K562 (cell line): Measurements from ENCODE around the gene ZNF775. TPM values are rescaled to one million over a fixed set of nuclear protein-coding genes. Genes with fewer than 3 reads are reported as not detected.

Experiments used
- ATAC-seq: fragments of 200-7000 bp; cut with Tn5 transposase; 3 replicates; pipeline ENCODE4 v1.9.1; 2020; ENCODE audit warnings: moderate library complexity
- BruUV-seq: library from RNA; stranded (reverse); fragments of 400-500 nt; replicated peaks from 2 replicates; lab custom pipeline; 2021; lab: Mats Ljungman, UMichigan
- CTCF ChIA-PET: fragments of 300-600 bp; formaldehyde crosslinking; extraction: SDS; loops from one replicate; lab custom pipeline; 2021; ENCODE audit warnings: low intra/inter-chr PET ratio; lab: Yijun Ruan, JAX
- POLR2A ChIA-PET: fragments of 300-600, 350-650 bp; sonication (Branson Sonifier 250); formaldehyde crosslinking; extraction: SDS; loops from one replicate; lab custom pipeline; 2021; ENCODE audit warnings: antibody characterized with exemption, inconsistent platforms; lab: Yijun Ruan, JAX
- DNase-seq, 4 experiments: peaks; one replicate each; pipeline versions ENCODE4 v3.0.0 to v3.0.0-alpha.2; 2011 to 2018; ENCODE audit warnings: low spot score in 3 of 4, mixed read lengths in 3 of 4; ENCODE audit errors: extremely low read depth in 1 of 4
- FAIRE-seq: peaks from 2 replicates; lab custom pipeline; 2011; peaks lifted over from hg19 to GRCh38; lab: Jason Lieb, UNC
- H2AFZ ChIP-seq: 2 replicates; pipeline ENCODE4 v1.6.0; 2011; ENCODE audit warnings: low read depth, low read length, control low read depth, inconsistent platforms
- H3K27ac ChIP-seq: fragments of 200-600 bp; 3 replicates; pipeline ENCODE4 v1.8.0; 2011; ENCODE audit warnings: low read depth, mild to moderate bottlenecking, control low read depth, inconsistent platforms, low read length, moderate library complexity, mixed read lengths; ENCODE audit errors: extremely low read depth
- H3K27me3 ChIP-seq, 2 experiments: fragments of 300-600 bp in 1 of 2; 2 replicates in 1 of 2; 3 replicates in 1 of 2; pipeline versions ENCODE4 v1.6.0 to v1.8.0; 2011; ENCODE audit warnings: inconsistent platforms in 2 of 2, low read length in 2 of 2, mild to moderate bottlenecking in 1 of 2, mixed read lengths in 1 of 2, moderate library complexity in 1 of 2; ENCODE audit not compliant: control insufficient read depth in 2 of 2, insufficient read depth in 2 of 2
- H3K36me3 ChIP-seq: fragments of 300-600 bp; 3 replicates; pipeline ENCODE4 v1.8.0; 2011; ENCODE audit warnings: mild to moderate bottlenecking, low read length, inconsistent platforms; ENCODE audit not compliant: control insufficient read depth, insufficient read depth
- H3K4me1 ChIP-seq, 2 experiments: fragments of 200-600 bp in 1 of 2; replicated peaks in 1 of 2; 2 replicates in 1 of 2; 3 replicates in 1 of 2; pipeline versions ENCODE4 v1.5.1 to v1.8.0; 2011; ENCODE audit warnings: inconsistent platforms in 2 of 2, low read length in 2 of 2, mild to moderate bottlenecking in 1 of 2, mixed read lengths in 1 of 2, moderate library complexity in 1 of 2; ENCODE audit not compliant: control insufficient read depth in 2 of 2, insufficient read depth in 2 of 2
- H3K4me2 ChIP-seq: 2 replicates; pipeline ENCODE4 v1.6.1; 2011; ENCODE audit warnings: low read length, control low read depth, inconsistent platforms, mixed read lengths; ENCODE audit not compliant: insufficient read depth
- H3K4me3 ChIP-seq: fragments of 200-600 bp; sonication (generic), shearing (Covaris generic); 2 replicates; pipeline ENCODE4 v1.5.1; 2016; ENCODE audit warnings: control low read depth, inconsistent platforms
- H3K79me2 ChIP-seq: fragments of 200-600 bp; 3 replicates; pipeline ENCODE4 v1.8.0; 2011; ENCODE audit warnings: low read length, inconsistent platforms; ENCODE audit not compliant: control insufficient read depth, insufficient read depth
- H3K9ac ChIP-seq, 2 experiments: 2 replicates each; pipeline versions ENCODE4 v1.6.0 to v1.6.1; 2011; ENCODE audit warnings: low read depth in 2 of 2, low read length in 2 of 2, control low read depth in 1 of 2, inconsistent platforms in 1 of 2, mild to moderate bottlenecking in 1 of 2, mixed read lengths in 1 of 2; ENCODE audit not compliant: insufficient read depth in 1 of 2
- H3K9me1 ChIP-seq: one replicate; pipeline ENCODE4 v1.6.0; 2011; ENCODE audit warnings: inconsistent platforms, mild to moderate bottlenecking, low read length, moderate library complexity; ENCODE audit not compliant: control insufficient read depth, insufficient read depth
- H3K9me3 ChIP-seq: replicated peaks from 2 replicates; pipeline ENCODE4 v1.5.1; 2011; ENCODE audit warnings: low read depth, low read length, inconsistent platforms; ENCODE audit not compliant: control insufficient read depth, insufficient read depth
- H4K20me1 ChIP-seq: replicated peaks from 2 replicates; pipeline ENCODE4 v1.6.1; 2011; ENCODE audit warnings: low read length, inconsistent platforms, mixed read lengths; ENCODE audit not compliant: control insufficient read depth, insufficient read depth
- CC2D1A ChIP-seq: fragments of 450-650 bp; IDR thresholded peaks from 2 replicates; pipeline ENCODE4 v1.6.1; 2017; ENCODE audit warnings: mild to moderate bottlenecking
- MAX ChIP-seq: sonication (generic); formaldehyde crosslinking; IDR thresholded peaks from 2 replicates; pipeline ENCODE4 v1.9.0; 2022; ENCODE audit warnings: mild to moderate bottlenecking, missing genetic modification reagents
- POLR2G ChIP-seq: fragments of 200-400 bp; formaldehyde crosslinking; IDR thresholded peaks from 2 replicates; pipeline ENCODE4 v1.6.1; 2017; ENCODE audit warnings: low read depth, mild to moderate bottlenecking, antibody characterized with exemption, low read length, moderate library complexity
- TFAP4 ChIP-seq: sonication (generic); formaldehyde crosslinking; IDR thresholded peaks from 2 replicates; pipeline ENCODE4 v1.8.0; 2022; ENCODE audit warnings: missing genetic modification reagents, mild to moderate bottlenecking, moderate library complexity, borderline replicate concordance
- THAP12 ChIP-seq: fragments of 250-450 bp; sonication (Bioruptor Pico); IDR thresholded peaks from 2 replicates; pipeline ENCODE4 v1.9.0; 2021; ENCODE audit warnings: mild to moderate bottlenecking, inconsistent platforms
- USF1 ChIP-seq: sonication (generic); formaldehyde crosslinking; IDR thresholded peaks from 2 replicates; pipeline ENCODE4 v1.9.0; 2022; ENCODE audit warnings: mild to moderate bottlenecking, missing genetic modification reagents
- ZNF134 ChIP-seq: fragments of 250-450 bp; sonication (Bioruptor Pico); conservative IDR thresholded peaks from 2 replicates; pipeline ENCODE4 v1.4.0; 2020
- ZNF217 ChIP-seq: sonication (generic); formaldehyde crosslinking; IDR thresholded peaks from 2 replicates; pipeline ENCODE4 v1.8.0; 2022; ENCODE audit warnings: mild to moderate bottlenecking, missing genetic modification reagents
- ZSCAN29 ChIP-seq: fragments of 450-650 bp; IDR thresholded peaks from 2 replicates; pipeline ENCODE4 v1.6.1; 2017
- WGBS: fragments of 100-300 bp; shearing (Covaris generic); methylation state at CpG from one replicate; pipeline ENCODE4 v1.1.6; 2016; ENCODE audit warnings: low coverage, mixed read lengths; ENCODE audit not compliant: insufficient coverage; ENCODE audit errors: missing lambda C conversion rate; 5-methylcytosine and 5-hydroxymethylcytosine counted together
- in situ Hi-C: fragments of 300-500 bp; cut with MboI; formaldehyde crosslinking; loops from 4 replicates; pipeline ENCODE4 v1.15.0; 2018; ENCODE audit warnings: inconsistent platforms, mixed read lengths
- intact Hi-C: fragments of 100-400 bp; cut with micrococcal nuclease; formaldehyde crosslinking; loops from 2 replicates; pipeline ENCODE4 v1.14.2; 2022
- polyA plus RNA-seq, 8 experiments: library from polyadenylated mRNA; depleted of rRNA in 4 of 8; stranded (reverse) in 5 of 8; unstranded in 3 of 8; fragments of >200 nt; fragmentation: Nextera tagmentation in 2 of 8; fragmentation: Illumina TruSeq in 1 of 8; extraction: Ambion mirVana in 2 of 8; extraction: Trizol in 1 of 8; gene quantifications; 2 replicates each; pipeline versions ENCODE4 v1.2.1 to v1.2.3, GENCODE V29; 2011 to 2014; ENCODE audit warnings: inconsistent platforms in 1 of 8, missing spikeins in 1 of 8
- total RNA-seq, 7 experiments: library from RNA; depleted of rRNA in 6 of 7; stranded (reverse); fragments of >200 nt in 6 of 7; fragmentation: Illumina TruSeq in 2 of 7; extraction: Trizol in 2 of 7; gene quantifications; 2 replicates each; pipeline versions ENCODE4 v1.2.1 to v1.2.3, GENCODE V29; 2011 to 2021; ENCODE audit warnings: low replicate concordance in 1 of 7
- TF ChIP-seq, protein P1 (sequence below), 2 experiments: fragments of 450-650 bp; conservative IDR thresholded peaks; 2 replicates each; pipeline ENCODE4 v1.6.1; 2017; ENCODE audit warnings: mild to moderate bottlenecking in 2 of 2, moderate library complexity in 2 of 2
- TF ChIP-seq, protein P2 (sequence below): sonication (generic); formaldehyde crosslinking; IDR thresholded peaks from 2 replicates; pipeline ENCODE4 v1.8.1; 2023; ENCODE audit warnings: mild to moderate bottlenecking, missing genetic modification reagents

ZNF775 gene
- total and polyA plus RNA-seq, 9 of the 15 experiments (the other 6 are each of a cell fraction or from before 2014, with no cell fraction given) = 0.04 to 18.7 (median 4.9) TPM

GRCh38 chr7:150382844-150383225 is 3.7 kb downstream of the ZNF775 start (continued):
- TF ChIP-seq ZSCAN29 (no peak), CC2D1A (no peak)

- no peak overlapping the region for H3K4me2 ChIP-seq
- H3K9me1 ChIP-seq = peaks cover 10% of the 10 kb centered on the region
- H3K9ac ChIP-seq = peak overlapping the region in 1 of 2 experiments; percentile 83; a peak in 2 of 4 replicates
- ATAC-seq (no peak), FAIRE-seq (no peak), DNase-seq (peak in 3 of 4 experiments; percentile 41 to 58 (median 56))
- no peaks in the 10 kb centered on the region for H3K9me3 ChIP-seq
- H3K27ac ChIP-seq = no peak overlapping the region
- intact Hi-C loops = no loop called here
- no peak overlapping the region for H2AFZ ChIP-seq
- BruUV-seq = no TSS peak
- in situ Hi-C loops = no loop called here
- POLR2A ChIA-PET = interaction anchor here (0.5 to 1.7 kb wide), 11 partner anchors 9 to 181 kb away, joined by 3 to 7 read pairs (median 4); a partner anchor contains a TSS
- CTCF ChIA-PET = no interaction called here
- peaks cover 53% of the 10 kb centered on the region for H3K79me2 ChIP-seq
- peaks cover 32% of the 10 kb centered on the region for H4K20me1 ChIP-seq
- H3K4me3 ChIP-seq = no peak overlapping the region
- 85% methylated on average over 22 of the region's 22 CpGs for WGBS
- H3K36me3 ChIP-seq = peaks cover 21% of the 10 kb centered on the region; the same call in 2 of the 3 replicates
- peaks cover 9 to 45% of the 10 kb centered on the region in 2 experiments for H3K4me1 ChIP-seq
- H3K27me3 ChIP-seq = no peaks in the 10 kb centered on the region
- TF ChIP-seq, protein P1, sequence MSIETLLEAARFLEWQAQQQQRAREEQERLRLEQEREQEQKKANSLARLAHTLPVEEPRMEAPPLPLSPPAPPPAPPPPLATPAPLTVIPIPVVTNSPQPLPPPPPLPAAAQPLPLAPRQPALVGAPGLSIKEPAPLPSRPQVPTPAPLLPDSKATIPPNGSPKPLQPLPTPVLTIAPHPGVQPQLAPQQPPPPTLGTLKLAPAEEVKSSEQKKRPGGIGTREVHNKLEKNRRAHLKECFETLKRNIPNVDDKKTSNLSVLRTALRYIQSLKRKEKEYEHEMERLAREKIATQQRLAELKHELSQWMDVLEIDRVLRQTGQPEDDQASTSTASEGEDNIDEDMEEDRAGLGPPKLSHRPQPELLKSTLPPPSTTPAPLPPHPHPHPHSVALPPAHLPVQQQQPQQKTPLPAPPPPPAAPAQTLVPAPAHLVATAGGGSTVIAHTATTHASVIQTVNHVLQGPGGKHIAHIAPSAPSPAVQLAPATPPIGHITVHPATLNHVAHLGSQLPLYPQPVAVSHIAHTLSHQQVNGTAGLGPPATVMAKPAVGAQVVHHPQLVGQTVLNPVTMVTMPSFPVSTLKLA (conservative IDR thresholded peaks at IDR 0.05) = no peak
- 0 out of 2 replicates have a peak, but pooled peaks have one; percentile 12 for TF ChIP-seq MAX (CRISPR knock-in tag)
- TF ChIP-seq USF1 (CRISPR knock-in tag) = peak; percentile 8; the same call in 1 of the 2 replicates
- TF ChIP-seq, protein P2, sequence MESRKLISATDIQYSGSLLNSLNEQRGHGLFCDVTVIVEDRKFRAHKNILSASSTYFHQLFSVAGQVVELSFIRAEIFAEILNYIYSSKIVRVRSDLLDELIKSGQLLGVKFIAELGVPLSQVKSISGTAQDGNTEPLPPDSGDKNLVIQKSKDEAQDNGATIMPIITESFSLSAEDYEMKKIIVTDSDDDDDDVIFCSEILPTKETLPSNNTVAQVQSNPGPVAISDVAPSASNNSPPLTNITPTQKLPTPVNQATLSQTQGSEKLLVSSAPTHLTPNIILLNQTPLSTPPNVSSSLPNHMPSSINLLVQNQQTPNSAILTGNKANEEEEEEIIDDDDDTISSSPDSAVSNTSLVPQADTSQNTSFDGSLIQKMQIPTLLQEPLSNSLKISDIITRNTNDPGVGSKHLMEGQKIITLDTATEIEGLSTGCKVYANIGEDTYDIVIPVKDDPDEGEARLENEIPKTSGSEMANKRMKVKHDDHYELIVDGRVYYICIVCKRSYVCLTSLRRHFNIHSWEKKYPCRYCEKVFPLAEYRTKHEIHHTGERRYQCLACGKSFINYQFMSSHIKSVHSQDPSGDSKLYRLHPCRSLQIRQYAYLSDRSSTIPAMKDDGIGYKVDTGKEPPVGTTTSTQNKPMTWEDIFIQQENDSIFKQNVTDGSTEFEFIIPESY (CRISPR knock-in tag) = peak; percentile 93
- TF ChIP-seq ZNF134 (CRISPR knock-in tag) = no peak
- TF ChIP-seq TFAP4 = peak; percentile 48; the same call in 1 of the 2 replicates
- TF ChIP-seq THAP12 (CRISPR knock-in tag) = 0 out of 2 replicates have a peak, but pooled peaks have one; percentile 10
- TF ChIP-seq ZNF217 (CRISPR knock-in tag) = no peak
- TF ChIP-seq POLR2G = 0 out of 2 replicates have a peak, but pooled peaks have one; percentile 13
Measured at GRCh38 chr7:150383710-150384397, 4.7 kb downstream of the ZNF775 start.
